Left renal pelvis (tissue), 4 donors: Measurements from ENCODE around the gene ARPC3. TPM values are rescaled to one million over a fixed set of nuclear protein-coding genes. Genes with fewer than 3 reads are reported as not detected.
"Not testable (repeated sequence)": the region's sequence is repeated elsewhere in the genome, so short reads cannot be mapped to it uniquely, and the experiment has no call there.

Experiments
- DNase-seq, 4 donors: peaks; one replicate each; pipeline ENCODE4 v3.0.0-alpha.2; 2013; ENCODE audit warnings: low read depth in 4 of 4, low spot score in 3 of 4
- polyA plus RNA-seq, 4 donors: library from polyadenylated mRNA; unstranded; fragments of 120-200 nt; gene quantifications; one replicate each; pipeline ENCODE4 v1.2.1, GENCODE V29; 2013; ENCODE audit not compliant: insufficient read length in 4 of 4

Gene ARPC3
- polyA plus RNA-seq, 4 donors: 174 to 312 (median 244) TPM

- not testable (repeated sequence) for DNase-seq
Measured at GRCh38 chr12:110420644-110421043, 29.5 kb downstream of the ARPC3 start.

- not testable (repeated sequence) for DNase-seq
Measured at GRCh38 chr12:110417113-110417512, 33.0 kb downstream of the ARPC3 start.

- DNase-seq: not testable (repeated sequence)
Measured at GRCh38 chr12:110410086-110410485, 40.1 kb downstream of the ARPC3 start.

- not testable (repeated sequence) for DNase-seq
Measured at GRCh38 chr12:110405126-110405662, 44.9 kb downstream of the ARPC3 start.

- DNase-seq: peak; percentile 48 to 60 (median 56)
Measured at GRCh38 chr12:110403976-110404682, 46.0 kb downstream of the ARPC3 start.

- peak; percentile 78 to 84 (median 80) for DNase-seq
Measured at GRCh38 chr12:110403146-110403975, 46.8 kb downstream of the ARPC3 start, which contains the start of gene ANAPC7. ANAPC7 (minus strand) TSS chr12:110403708; CDS start chr12:110403627, 81 bp downstream.

Other genes starting within 250 kb of the ARPC3 start
- 100 to 1,000 TPM; 114 to 176 (median 150) TPM for gene ATP2A2, start 169.1 kb downstream of the ARPC3 start, polyA plus RNA-seq
- 10 to 100 TPM; 57.5 to 92.4 (median 79.1) TPM for gene ANAPC7, start 46.6 kb downstream of the ARPC3 start, polyA plus RNA-seq
- 10 to 100 TPM; 29.3 to 43.3 (median 36.2) TPM for gene GPN3, start 17.9 kb upstream of the ARPC3 start, polyA plus RNA-seq
- 10 to 100 TPM; 16.4 to 23.2 (median 21.1) TPM for gene FAM216A, start 18.5 kb upstream of the ARPC3 start, polyA plus RNA-seq
- gene VPS29, start 51.8 kb upstream of the ARPC3 start, polyA plus RNA-seq: 100 to 1,000 TPM; 123 to 155 (median 141) TPM
- gene RAD9B, start 52.0 kb upstream of the ARPC3 start, polyA plus RNA-seq: 1 to 10 TPM; 1.1 to 1.5 (median 1.3) TPM
- gene PPTC7, start 133.0 kb upstream of the ARPC3 start, polyA plus RNA-seq: 10 to 100 TPM; 18.3 to 23.1 (median 20.3) TPM
- 100 to 1,000 TPM in 1 of 4 donors, 10 to 100 TPM in 3; 54.9 to 105 (median 81.8) TPM for gene TCTN1, start 163.8 kb upstream of the ARPC3 start, polyA plus RNA-seq
- 10 to 100 TPM in 3 of 4 donors, 1 to 10 TPM in 1; 9.5 to 15.7 (median 11.3) TPM for gene HVCN1, start 238.8 kb upstream of the ARPC3 start, polyA plus RNA-seq